RCC 7860 (cell line): Measurements from ENCODE around the gene NEU3.

Experiments used
- DNase-seq: peaks from one replicate; pipeline ENCODE4 v3.0.0-alpha.2; 2015; ENCODE audit warnings: low spot score
- FAIRE-seq: peaks from 2 replicates; lab custom pipeline; 2012; peaks lifted over from hg19 to GRCh38; lab: Jason Lieb, UNC

Gene NEU3

DNA sequence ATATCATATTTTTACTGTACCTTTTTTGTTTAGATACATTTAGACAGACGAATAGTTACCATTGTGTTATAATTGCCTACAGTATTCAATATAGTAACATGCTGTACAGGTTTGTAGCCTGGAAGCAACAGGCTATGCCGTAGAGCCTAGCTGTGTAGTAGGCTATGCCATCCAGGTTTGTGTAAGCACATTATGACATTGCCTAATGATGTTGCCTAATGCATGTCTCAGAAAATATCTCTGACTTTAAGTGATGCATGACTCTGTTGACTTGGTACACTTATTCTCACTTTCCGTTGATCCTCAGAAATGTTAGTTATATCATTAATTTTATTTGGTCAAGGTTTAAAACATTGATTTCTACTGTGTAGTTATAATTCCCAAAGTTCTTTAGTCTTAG, 68.1 kb downstream of the NEU3 start:
- DNase-seq (no peak), FAIRE-seq (no peak)

DNA sequence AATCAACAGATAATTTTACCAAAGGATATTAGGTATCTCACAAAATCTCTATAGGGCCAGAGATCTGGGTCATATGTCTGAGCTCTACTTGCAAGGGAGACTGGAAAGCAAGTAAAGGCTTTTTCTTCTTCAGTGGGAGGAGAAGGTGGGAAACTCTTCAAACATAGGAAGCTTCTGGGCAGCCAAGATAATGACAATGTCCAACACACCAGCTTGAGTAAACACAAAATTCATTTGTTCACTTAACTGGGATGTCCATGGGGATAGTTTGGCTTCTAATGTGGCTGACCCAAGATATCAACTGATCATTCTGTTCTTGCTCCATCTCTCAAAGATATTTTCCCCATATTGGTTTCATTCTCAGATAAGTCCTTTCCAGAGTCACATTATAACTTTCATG, 70.6 kb downstream of the NEU3 start:
- DNase-seq (no peak), FAIRE-seq (no peak)

DNA sequence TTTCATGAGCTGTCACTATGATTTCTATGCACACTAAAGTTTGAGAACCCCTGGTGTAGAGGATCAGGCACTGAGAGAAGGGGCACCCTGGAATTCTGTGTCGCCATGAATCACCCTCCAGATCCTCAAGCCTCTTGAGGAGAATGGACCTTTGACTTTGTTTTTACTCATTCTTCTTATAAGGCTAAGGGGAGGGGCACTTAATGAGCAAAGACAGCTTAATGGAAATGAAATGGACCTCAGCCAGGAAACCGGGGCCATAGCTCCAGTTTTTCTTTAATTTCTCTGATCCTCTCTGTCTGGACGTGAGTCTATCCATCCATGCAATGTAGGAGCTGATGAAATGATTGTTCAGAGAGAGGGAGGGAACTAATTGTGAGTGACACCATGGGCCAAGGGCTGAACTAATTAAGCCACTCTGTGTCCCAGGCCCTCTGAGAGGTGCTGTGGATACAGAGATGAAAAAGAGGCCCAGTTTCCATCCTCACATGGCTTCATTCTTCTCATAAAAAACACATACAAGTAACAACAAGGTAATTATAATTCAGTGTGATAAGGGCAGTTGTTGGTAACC, 75.1 kb downstream of the NEU3 start:
- no peak for DNase-seq
- no peak for FAIRE-seq

DNA sequence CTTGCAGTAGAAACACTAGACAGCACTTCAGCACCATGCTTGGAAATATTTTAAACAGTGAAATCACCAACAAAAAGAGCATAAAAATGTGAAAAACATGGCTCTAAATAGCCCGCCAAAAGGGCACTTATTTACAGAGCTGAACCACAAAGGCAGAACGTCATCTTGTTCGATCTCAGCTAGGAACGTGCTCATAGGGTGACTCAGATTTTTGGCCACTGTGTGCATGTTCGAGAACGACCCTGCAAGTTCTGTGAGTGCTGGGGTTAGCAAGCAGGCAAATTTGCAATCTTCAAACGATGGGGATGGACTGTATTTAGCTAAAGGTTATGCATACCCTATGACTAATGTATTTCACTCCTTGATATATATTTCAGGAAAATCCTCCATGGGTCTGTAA, 77.3 kb downstream of the NEU3 start:
- FAIRE-seq = no peak
- no peak for DNase-seq
